Mesothelial cell of epicardium (in vitro differentiated cells): Measurements from ENCODE around the gene FRMD4A. TPM values are rescaled to one million over a fixed set of nuclear protein-coding genes. Genes with fewer than 3 reads are reported as not detected.

ENCODE experiments used
- DNase-seq, 2 experiments: peaks; one replicate each; pipeline ENCODE4 v3.0.0; 2021; ENCODE audit warnings: low spot score in 2 of 2; ENCODE audit not compliant: unreplicated experiment in 2 of 2
- H3K27ac Mint-ChIP-seq: 2 replicates; pipeline ENCODE4 v1.8.0; 2021; ENCODE audit warnings: mixed read lengths
- H3K27me3 Mint-ChIP-seq: 2 replicates; pipeline ENCODE4 v1.8.0; 2021; ENCODE audit warnings: low read depth, mixed read lengths
- H3K36me3 Mint-ChIP-seq: 2 replicates; pipeline ENCODE4 v1.8.0; 2021; ENCODE audit warnings: mixed read lengths
- H3K4me1 Mint-ChIP-seq: 2 replicates; pipeline ENCODE4 v1.8.0; 2021; ENCODE audit warnings: mixed read lengths
- H3K4me3 Mint-ChIP-seq: 2 replicates; pipeline ENCODE4 v1.8.0; 2021; ENCODE audit warnings: mild to moderate bottlenecking, moderate library complexity, mixed read lengths
- H3K9me3 Mint-ChIP-seq: 2 replicates; pipeline ENCODE4 v1.8.0; 2021; ENCODE audit warnings: mixed read lengths
- total RNA-seq: library from RNA; stranded (reverse); gene quantifications from 3 replicates; pipeline ENCODE4 v1.2.1, GENCODE V29; 2021
- TF ChIP-seq, protein P1 (sequence below): fragments of 200-600 bp; sonication (generic); IDR thresholded peaks from one replicate; pipeline ENCODE4 v1.5.0; 2021; ENCODE audit warnings: antibody characterized with exemption; ENCODE audit not compliant: unreplicated experiment

Gene FRMD4A
- total RNA-seq, 1 donor from 2014 or later: 45.0 TPM

GRCh38 chr10:13743101-13743693 lies 587.5 kb downstream of the FRMD4A start:
- H3K4me3 Mint-ChIP-seq: no peak overlapping the region
- H3K4me1 Mint-ChIP-seq: no peaks in the 10 kb centered on the region
- H3K27ac Mint-ChIP-seq: no peak overlapping the region
- no peaks in the 10 kb centered on the region for H3K9me3 Mint-ChIP-seq
- TF ChIP-seq, protein P1, sequence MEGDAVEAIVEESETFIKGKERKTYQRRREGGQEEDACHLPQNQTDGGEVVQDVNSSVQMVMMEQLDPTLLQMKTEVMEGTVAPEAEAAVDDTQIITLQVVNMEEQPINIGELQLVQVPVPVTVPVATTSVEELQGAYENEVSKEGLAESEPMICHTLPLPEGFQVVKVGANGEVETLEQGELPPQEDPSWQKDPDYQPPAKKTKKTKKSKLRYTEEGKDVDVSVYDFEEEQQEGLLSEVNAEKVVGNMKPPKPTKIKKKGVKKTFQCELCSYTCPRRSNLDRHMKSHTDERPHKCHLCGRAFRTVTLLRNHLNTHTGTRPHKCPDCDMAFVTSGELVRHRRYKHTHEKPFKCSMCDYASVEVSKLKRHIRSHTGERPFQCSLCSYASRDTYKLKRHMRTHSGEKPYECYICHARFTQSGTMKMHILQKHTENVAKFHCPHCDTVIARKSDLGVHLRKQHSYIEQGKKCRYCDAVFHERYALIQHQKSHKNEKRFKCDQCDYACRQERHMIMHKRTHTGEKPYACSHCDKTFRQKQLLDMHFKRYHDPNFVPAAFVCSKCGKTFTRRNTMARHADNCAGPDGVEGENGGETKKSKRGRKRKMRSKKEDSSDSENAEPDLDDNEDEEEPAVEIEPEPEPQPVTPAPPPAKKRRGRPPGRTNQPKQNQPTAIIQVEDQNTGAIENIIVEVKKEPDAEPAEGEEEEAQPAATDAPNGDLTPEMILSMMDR: no peak
- H3K27me3 Mint-ChIP-seq: no peaks in the 10 kb centered on the region
- no peak for DNase-seq
- H3K36me3 Mint-ChIP-seq: peaks cover 4% of the 10 kb centered on the region

GRCh38 chr10:13741438-13741837 lies 589.3 kb downstream of the FRMD4A start:
- no peaks in the 10 kb centered on the region for H3K4me1 Mint-ChIP-seq
- H3K36me3 Mint-ChIP-seq: peaks cover 14% of the 10 kb centered on the region
- H3K27ac Mint-ChIP-seq: no peak overlapping the region
- DNase-seq: no peak
- no peaks in the 10 kb centered on the region for H3K9me3 Mint-ChIP-seq
- H3K27me3 Mint-ChIP-seq: no peaks in the 10 kb centered on the region
- no peak overlapping the region for H3K4me3 Mint-ChIP-seq
- TF ChIP-seq, protein P1: no peak

DNA sequence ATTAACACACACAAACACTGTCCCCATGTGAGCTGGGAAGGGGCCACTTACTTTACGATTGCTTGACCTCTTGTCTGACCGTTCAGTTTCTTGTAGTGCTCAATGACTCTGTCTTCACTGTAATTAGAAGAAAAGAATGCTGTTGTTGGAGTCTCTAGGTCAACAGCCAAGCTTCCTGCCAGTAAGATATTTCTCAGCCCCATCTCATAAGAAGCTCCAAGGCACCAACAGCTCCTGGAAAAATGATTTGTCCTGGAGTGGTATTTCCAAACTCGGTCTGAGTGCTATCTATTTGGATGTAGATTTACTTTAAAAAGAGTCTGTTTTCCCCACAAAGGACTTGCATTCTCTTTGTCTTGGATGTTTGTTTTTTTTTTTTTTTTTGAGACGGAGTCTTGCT lies 590.3 kb downstream of the FRMD4A start:
- Mint-ChIP-seq H3K4me1 (no peaks in the 10 kb centered on the region), H3K9me3 (no peaks in the 10 kb centered on the region), H3K36me3 (peaks cover 22% of the 10 kb centered on the region), H3K4me3 (no peak overlapping the region), H3K27ac (no peak overlapping the region), H3K27me3 (no peaks in the 10 kb centered on the region)
- TF ChIP-seq, protein P1: no peak
- no peak for DNase-seq

DNA sequence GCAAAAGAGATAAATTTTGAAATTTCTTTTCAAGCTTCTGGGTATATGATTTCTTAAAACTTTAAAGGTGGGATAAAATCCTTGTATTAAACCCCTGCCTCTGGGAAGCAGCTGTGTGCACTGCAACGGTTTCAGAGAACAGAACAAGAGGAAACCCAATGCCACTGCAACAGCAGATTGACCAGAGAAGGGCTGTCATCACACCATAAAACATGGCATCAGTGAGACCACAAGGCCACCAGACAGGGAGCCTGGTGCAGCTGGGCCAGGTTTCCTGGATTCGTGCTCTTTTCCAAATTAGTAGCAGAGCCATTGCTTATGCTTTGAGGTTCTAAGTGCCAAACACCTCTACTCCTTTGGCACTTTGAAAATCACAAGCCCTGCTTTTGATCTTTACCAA lies 591.5 kb downstream of the FRMD4A start:
- Mint-ChIP-seq H3K27ac (no peak overlapping the region), H3K9me3 (no peaks in the 10 kb centered on the region), H3K4me3 (no peak overlapping the region), H3K4me1 (no peaks in the 10 kb centered on the region), H3K36me3 (peaks cover 23% of the 10 kb centered on the region), H3K27me3 (no peaks in the 10 kb centered on the region)
- DNase-seq: no peak
- TF ChIP-seq, protein P1: no peak

DNA sequence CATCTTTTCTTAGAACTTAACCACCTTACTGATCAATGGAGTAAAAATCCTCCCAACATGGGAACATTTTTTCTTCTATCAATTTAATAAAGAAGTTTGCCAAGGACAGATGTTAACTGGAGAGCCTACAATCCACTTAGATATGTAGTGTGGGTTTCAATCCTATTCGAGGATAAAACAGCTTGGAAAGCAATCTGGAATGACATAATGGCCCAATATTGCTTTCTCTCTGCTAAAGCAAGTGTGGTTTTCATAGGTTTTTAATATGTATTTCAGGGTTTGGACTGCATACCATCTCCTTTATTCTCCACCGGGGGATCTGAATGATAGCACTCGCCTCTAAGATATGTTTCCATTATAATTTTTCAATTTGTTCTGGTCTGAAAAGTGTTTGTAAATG lies 594.2 kb downstream of the FRMD4A start:
- Mint-ChIP-seq H3K4me3 (no peak overlapping the region), H3K27ac (no peak overlapping the region), H3K36me3 (peaks cover 30% of the 10 kb centered on the region), H3K4me1 (no peaks in the 10 kb centered on the region), H3K27me3 (no peaks in the 10 kb centered on the region), H3K9me3 (no peaks in the 10 kb centered on the region)
- no peak for DNase-seq
- TF ChIP-seq, protein P1: no peak

- Mint-ChIP-seq H3K27ac (no peak overlapping the region), H3K36me3 (peaks cover 28% of the 10 kb centered on the region), H3K4me1 (peaks cover 13% of the 10 kb centered on the region), H3K27me3 (no peaks in the 10 kb centered on the region), H3K9me3 (no peaks in the 10 kb centered on the region), H3K4me3 (no peak overlapping the region)
- no peak for DNase-seq
- TF ChIP-seq, protein P1: no peak
Observed at GRCh38 chr10:13734151-13734550, 596.6 kb downstream of the FRMD4A start.
